Stomach (tissue), 4 donors: ENCODE measurements around the gene CEP192.

ENCODE experiments used
- EP300 ChIP-seq: sonication (generic); formaldehyde crosslinking; IDR thresholded peaks from one replicate; pipeline ENCODE4 v1.6.1; 2017; ENCODE audit warnings: antibody characterized with exemption
- POLR2A ChIP-seq, 4 donors: fragments of 450-650 bp; IDR thresholded peaks; one replicate each; pipeline ENCODE4 v1.6.1; 2016; ENCODE audit warnings: antibody characterized with exemption in 4 of 4, control low read depth in 2 of 4, mild to moderate bottlenecking in 1 of 4, moderate library complexity in 1 of 4
- TF ChIP-seq, protein P1 (sequence below), 7 experiments: fragments of 450-650 bp in 4 of 7; fragments of 200-600 bp in 3 of 7; sonication (generic) in 3 of 7; IDR thresholded peaks; one replicate each; pipeline ENCODE4 v1.5.1; 2016 to 2019; ENCODE audit warnings: antibody characterized with exemption in 7 of 7, control low read depth in 2 of 7, mild to moderate bottlenecking in 1 of 7

DNA sequence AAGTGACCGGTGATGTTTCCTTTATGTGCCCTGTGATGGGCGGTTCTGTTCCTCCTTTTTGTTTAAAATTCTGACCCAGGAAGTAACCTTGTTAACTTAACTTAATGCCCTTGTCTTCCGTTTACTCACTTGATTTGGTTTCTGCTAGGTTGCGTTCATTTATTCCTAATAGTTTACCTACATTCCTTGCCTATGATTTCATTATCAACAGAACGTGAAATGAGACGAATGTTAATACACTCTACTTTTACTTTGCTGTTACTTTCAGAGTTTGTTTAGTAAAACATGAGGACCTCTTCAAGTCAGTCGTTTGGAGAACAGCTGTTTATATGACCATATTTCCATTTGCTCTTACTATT is 638 bp downstream of the CEP192 start:
- TF ChIP-seq, protein P1, sequence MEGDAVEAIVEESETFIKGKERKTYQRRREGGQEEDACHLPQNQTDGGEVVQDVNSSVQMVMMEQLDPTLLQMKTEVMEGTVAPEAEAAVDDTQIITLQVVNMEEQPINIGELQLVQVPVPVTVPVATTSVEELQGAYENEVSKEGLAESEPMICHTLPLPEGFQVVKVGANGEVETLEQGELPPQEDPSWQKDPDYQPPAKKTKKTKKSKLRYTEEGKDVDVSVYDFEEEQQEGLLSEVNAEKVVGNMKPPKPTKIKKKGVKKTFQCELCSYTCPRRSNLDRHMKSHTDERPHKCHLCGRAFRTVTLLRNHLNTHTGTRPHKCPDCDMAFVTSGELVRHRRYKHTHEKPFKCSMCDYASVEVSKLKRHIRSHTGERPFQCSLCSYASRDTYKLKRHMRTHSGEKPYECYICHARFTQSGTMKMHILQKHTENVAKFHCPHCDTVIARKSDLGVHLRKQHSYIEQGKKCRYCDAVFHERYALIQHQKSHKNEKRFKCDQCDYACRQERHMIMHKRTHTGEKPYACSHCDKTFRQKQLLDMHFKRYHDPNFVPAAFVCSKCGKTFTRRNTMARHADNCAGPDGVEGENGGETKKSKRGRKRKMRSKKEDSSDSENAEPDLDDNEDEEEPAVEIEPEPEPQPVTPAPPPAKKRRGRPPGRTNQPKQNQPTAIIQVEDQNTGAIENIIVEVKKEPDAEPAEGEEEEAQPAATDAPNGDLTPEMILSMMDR (IDR thresholded peaks at IDR 0.05) = no peak
- TF ChIP-seq EP300 (no peak), POLR2A (IDR thresholded peaks at IDR 0.05) (no peak)
